Kidney epithelial cell (primary cell): ENCODE data around the gene TBC1D12. TPM values are rescaled to one million over a fixed set of nuclear protein-coding genes. Genes with fewer than 3 reads are reported as not detected.

Experiments used
- DNase-seq: peaks from one replicate; pipeline ENCODE4 v3.0.0-alpha.2; 2010; ENCODE audit warnings: low read depth
- H3K27me3 ChIP-seq: 2 replicates; pipeline ENCODE4 v1.6.0; 2011; ENCODE audit warnings: low read length; ENCODE audit not compliant: control insufficient read depth, insufficient read depth
- H3K36me3 ChIP-seq: 2 replicates; pipeline ENCODE4 v1.5.1; 2011; ENCODE audit warnings: low read length; ENCODE audit not compliant: control insufficient read depth, insufficient read depth
- H3K4me3 ChIP-seq: 2 replicates; pipeline ENCODE4 v1.5.1; 2011; ENCODE audit warnings: low read depth, mild to moderate bottlenecking, control low read depth, low read length
- CTCF ChIP-seq: IDR thresholded peaks from 2 replicates; pipeline ENCODE4 v1.5.1; 2011; ENCODE audit warnings: mild to moderate bottlenecking, moderate library complexity, low read length, control low read depth, inconsistent platforms; ENCODE audit not compliant: insufficient read depth, poor library complexity, severe bottlenecking
- total RNA-seq: library from RNA; depleted of rRNA; stranded (reverse); fragments of >200 nt; gene quantifications from 2 replicates; pipeline ENCODE4 v1.2.3, GENCODE V29; 2015

Gene TBC1D12
- total RNA-seq, 1 donor from 2014 or later, result 6.7 TPM

DNA sequence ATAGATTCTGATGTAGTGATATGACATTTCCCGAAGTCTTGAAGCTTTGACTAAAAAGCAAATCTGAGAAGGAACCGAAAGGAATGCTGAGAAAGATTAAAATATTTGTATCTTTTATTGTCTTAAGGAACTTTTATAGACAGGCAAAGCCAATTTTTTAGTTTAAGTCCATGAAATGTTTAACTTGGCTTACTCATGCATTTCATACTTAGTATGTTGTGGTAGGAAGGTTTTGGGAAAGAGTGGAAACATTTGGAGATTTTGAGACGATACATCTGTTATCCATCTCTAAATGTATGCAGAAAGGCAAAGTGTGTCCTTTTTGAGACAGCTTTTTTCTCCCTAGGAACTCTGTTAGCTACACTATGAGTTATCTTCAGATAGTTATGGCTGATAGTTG lies 10.1 kb downstream of the TBC1D12 start:
- Histone ChIP-seq H3K27me3 (no peaks in the 10 kb centered on the region), H3K36me3 (no peaks in the 10 kb centered on the region), H3K4me3 (no peak overlapping the region)
- no peak for DNase-seq
- TF ChIP-seq CTCF, result no peak

GRCh38 chr10:94413361-94413760 lies 11.0 kb downstream of the TBC1D12 start:
- Histone ChIP-seq H3K4me3 (no peak overlapping the region), H3K36me3 (no peaks in the 10 kb centered on the region), H3K27me3 (no peaks in the 10 kb centered on the region)
- no peak for TF ChIP-seq CTCF
- DNase-seq, result no peak

DNA sequence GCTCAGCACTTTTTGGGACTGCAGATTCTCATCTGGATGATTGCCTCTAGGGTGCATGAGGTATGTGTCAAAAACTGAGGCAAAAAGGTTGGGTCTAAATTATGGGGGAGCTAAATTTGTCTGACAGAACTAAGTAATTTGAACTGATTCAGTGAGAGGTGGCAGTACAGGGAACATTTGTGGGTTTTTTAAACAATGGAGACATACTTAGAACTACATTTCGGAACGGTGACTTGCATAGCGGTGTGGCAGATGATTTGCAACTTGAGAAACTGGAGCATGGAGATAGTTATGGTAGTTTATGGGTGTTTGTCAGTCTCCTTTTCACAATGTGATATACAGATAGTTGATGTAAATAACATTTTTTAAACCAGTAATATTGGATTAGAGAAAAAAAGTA lies 14.6 kb downstream of the TBC1D12 start:
- H3K36me3 ChIP-seq, result no peaks in the 10 kb centered on the region
- no peak for DNase-seq
- no peaks in the 10 kb centered on the region for H3K27me3 ChIP-seq
- TF ChIP-seq CTCF, result no peak
- H3K4me3 ChIP-seq, result no peak overlapping the region

GRCh38 chr10:94417321-94417720 lies 15.0 kb downstream of the TBC1D12 start:
- Histone ChIP-seq H3K36me3 (no peaks in the 10 kb centered on the region), H3K4me3 (no peak overlapping the region), H3K27me3 (no peaks in the 10 kb centered on the region)
- no peak for DNase-seq
- TF ChIP-seq CTCF, result no peak

- TF ChIP-seq CTCF, result no peak
- Histone ChIP-seq H3K4me3 (no peak overlapping the region), H3K27me3 (no peaks in the 10 kb centered on the region), H3K36me3 (no peaks in the 10 kb centered on the region)
- no peak for DNase-seq
Measured at GRCh38 chr10:94420516-94420915, 18.2 kb downstream of the TBC1D12 start.

GRCh38 chr10:94420998-94421528 lies 18.7 kb downstream of the TBC1D12 start:
- no peaks in the 10 kb centered on the region for H3K27me3 ChIP-seq
- TF ChIP-seq CTCF, result no peak
- no peak for DNase-seq
- no peaks in the 10 kb centered on the region for H3K36me3 ChIP-seq
- no peak overlapping the region for H3K4me3 ChIP-seq
